Activated CD4-positive, alpha-beta T cell treated with anti-CD3 and anti-CD28 coated beads, Interleukin-2, Interleukin-4, amounts not matched to agents 100 ng/mL and 50 ng/mL, durations not matched to agents 16 hours and 8 hours (primary cell): ENCODE results near the gene DDX51.

Experiments
- DNase-seq: peaks from one replicate; pipeline ENCODE4 v3.0.0-alpha.2; 2020; ENCODE audit warnings: low spot score

Gene DDX51

DNA sequence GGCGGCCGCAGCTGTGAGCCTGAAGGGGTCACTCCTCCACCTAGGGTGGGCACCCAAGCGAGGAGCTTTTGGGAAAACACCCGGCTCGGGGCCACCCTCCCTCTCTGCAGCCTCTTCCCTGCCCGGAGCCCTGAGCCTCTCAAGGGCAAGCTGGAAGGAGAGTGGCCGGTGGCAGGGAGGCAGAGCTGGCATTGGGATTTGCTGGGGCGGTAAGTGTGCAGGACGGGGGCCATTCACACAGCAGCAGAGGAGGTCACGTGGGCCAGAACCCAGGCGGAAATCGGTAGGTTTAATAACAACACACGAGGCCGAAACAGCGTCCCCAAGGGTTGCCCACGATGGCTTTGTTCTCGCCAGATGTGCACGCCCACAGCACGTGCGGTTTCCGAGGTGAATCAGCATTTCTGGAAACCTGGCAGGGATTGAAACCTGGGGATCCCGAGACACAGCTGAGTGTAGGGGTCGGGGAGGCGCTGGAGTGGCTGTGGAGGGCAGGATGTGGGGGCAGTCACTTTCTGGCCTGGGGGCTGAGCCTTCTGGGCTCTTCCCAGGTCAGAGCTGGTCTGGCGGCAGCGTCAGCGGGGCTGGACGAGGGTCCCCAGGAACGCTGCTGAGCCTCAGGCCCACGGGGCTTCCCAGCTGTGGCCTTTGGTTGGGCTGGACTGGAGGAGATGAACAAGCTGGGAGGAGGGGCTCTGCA lies 23.6 kb upstream of the DDX51 start:
- DNase-seq: no peak

DNA sequence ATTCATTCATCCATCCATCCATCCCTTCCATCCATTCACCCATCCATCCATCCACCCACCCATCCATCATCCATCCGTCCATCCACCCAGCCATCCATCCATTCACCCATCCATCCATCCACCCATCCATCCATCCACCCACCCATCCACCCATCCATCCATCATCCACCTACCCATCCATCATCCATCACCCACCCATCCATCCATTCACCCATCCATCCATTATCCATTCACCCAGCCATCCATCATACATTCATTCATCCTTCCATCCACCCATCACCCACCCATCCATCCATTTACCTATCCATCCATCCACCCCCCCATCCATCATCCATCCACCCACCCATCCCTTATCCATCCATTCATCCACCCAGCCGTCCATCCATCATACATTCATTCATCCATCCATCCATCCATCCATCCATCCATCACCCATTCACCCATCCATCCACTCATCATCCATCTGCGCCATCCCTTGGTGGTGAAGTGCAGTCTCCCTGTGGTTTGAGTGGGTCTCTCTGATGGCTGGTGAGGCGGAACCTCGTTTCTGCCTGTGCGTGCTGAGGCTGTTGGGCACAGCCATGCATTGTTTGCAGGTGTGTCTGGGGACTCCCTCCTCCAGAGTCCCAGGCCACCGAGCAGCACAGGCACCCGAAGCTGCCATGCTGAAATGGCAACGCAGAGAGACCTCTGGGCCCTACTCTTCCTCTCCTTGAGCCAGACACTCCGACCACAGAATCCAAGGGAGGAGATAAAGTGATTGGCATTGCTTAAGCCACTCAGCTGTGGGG lies 22.9 kb upstream of the DDX51 start:
- DNase-seq: no peak

DNA sequence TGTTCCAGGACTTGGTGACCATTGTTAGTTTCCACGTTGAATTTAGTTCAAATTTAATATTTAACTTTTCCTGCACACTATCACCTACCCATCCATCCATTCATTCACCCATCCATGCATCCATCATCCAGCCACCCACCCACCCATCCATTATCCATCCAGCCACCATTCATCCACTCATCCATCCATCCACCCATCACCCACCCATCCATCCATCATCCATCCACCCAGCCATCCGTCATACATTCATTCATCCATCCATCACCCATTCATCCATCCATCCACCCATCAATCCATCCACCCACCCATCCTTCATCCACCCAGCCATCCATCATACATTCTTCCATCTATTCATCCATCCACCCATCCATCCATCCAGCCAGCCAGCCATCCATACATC lies 22.0 kb upstream of the DDX51 start:
- DNase-seq: no peak

DNA sequence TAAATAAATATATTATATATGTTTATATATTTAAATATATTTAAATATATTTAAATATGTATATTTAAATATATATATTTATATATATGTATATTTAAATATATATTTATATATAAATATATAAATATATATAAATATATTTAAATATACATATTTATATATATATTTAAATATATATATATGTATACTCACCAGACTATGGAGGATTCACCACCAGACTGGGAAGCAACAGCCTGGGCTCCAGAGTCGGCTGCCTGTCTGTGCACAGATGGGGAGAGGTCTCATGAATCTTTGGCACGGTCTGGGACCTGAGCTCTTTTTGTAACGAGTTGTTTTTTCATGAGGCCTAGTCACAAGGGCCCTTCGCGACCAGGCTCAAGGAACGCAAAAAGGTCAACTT lies 21.5 kb upstream of the DDX51 start:
- DNase-seq: no peak

DNA sequence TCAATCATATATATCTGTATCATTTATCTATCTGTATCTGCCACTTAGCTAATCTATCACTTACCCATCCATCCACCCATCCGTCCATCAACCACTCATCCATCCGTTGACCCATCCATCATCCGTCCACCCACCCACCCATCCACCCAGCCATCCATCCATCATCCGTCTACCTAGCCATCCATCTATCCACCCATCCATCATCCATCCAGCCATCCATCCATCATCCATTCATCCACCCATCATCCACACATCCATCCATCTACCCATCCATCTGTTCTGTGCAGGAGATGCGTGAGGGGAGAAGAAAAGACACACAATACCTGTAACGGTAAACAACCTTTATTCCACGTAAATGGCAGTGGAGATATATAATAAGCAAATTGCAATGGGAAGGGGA lies 20.3 kb upstream of the DDX51 start:
- no peak for DNase-seq

DNA sequence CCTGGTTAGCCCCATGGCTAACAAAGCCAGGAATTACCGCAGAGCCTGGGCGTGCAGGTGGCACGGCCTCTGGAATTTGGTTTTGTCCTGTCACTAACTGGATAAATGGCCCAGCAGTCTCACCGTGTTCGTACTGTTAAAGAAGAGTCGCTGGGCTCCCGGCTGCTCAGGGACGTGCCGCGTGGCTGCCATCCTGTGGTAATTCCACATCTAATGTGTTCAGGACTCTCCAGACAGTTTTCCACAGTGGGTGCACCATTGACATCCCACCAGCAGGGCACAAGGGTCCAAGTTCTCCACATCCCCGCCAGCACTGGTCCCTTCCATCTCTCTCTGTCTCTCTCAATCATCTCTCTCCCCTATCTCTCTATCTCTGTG lies 19.8 kb upstream of the DDX51 start:
- no peak for DNase-seq

DNA sequence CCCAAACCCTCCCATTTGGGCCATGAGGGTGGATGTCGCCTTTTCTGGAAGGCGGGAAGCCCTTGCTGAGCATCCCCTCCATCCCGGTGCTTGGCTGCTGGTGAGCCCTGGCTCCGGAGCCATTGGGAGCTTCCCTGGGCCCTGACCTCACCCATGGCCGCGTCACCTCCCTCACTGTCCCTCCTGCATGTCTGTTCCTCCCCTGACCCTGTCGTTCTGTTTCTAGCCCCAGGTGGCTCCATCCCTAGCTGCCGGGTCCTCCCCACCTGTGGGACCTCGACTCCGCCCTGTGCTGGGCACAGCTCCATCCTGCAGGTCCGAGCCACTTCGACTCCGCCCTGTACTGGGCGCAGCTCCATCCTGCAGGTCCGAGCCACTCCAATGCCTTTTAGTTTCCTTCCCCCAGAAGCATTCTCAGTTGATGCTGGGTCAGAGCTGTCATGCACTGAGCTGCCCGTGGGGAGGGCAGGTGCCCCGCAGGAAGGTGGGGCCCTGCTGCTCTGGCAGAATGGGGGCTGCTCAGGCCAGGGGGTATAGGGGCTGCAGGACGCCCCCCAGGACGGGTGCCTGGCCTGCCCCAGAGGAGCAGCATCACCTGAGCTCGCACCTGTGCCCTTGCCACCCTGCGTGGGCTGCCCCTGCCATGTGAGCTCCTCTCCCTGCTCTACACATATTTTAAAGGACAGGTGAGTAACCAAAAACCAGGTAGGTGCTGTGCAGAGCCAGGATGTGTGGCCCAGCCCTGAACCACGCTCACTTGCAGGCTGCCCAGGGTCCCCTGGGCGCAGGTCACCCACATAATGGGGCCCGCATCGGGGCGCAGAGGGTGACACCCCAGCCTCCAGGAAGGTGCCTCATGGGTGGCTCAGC lies 19.2 kb upstream of the DDX51 start:
- no peak for DNase-seq

DNA sequence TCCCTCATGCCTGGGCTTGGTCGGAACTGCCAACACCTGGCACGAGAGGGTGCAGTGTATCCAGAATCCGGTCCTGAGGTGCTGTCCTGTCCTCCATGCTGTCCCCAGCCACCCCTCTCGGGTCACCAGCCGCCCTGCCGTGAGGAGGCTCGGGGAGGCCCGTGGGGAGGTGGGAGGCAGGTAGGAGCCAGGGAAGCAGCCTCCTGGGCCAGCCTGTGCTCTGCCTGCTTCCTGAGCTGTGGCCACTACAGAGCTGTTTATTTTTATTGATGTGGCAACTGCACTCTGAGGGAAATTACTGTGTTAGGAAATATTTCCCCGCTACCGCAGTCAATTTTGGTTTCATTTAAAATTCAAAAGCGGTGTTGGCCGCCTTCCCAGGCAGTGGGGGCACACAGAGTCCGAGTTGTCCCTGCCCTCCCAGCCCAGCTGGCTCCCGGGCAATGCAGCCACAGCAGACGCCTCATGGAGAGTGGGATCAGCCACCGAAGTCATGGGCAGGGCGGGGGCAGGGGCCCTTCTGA lies 18.5 kb upstream of the DDX51 start:
- DNase-seq: no peak

DNA sequence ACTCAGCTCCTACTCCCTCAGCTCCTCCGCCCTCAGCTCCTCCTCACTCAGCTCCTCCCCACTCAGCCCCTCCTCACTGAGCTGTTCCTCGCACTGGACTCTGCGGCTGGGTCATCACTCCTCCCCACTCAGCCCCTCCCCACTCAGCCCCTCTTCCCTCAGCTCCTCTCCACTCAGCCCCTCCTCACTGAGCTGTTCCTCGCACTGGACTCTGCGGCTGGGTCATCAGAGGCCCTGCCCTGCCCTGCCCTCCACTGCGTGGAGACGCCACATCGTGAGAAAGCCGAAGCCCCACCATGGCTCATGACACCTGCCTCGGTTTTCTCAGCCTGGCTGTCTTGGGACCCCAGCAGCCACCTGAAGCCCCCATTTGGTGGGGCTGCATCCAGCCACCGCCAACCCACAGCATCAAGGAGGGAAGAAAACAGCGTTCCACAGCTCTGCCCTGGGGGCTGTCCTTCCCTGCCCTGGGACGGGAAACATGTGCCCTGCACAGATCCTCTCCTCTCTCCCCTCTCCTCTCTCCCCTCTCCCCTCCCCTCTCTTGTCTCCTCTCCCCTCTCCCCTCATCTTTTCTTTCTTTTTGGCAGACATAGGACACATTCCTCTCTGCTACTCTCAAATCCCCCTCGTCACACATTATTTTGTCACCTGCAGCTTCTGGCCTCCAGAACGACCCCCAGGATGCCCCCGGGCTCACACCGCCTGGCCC lies 17.8 kb upstream of the DDX51 start:
- no peak for DNase-seq

DNA sequence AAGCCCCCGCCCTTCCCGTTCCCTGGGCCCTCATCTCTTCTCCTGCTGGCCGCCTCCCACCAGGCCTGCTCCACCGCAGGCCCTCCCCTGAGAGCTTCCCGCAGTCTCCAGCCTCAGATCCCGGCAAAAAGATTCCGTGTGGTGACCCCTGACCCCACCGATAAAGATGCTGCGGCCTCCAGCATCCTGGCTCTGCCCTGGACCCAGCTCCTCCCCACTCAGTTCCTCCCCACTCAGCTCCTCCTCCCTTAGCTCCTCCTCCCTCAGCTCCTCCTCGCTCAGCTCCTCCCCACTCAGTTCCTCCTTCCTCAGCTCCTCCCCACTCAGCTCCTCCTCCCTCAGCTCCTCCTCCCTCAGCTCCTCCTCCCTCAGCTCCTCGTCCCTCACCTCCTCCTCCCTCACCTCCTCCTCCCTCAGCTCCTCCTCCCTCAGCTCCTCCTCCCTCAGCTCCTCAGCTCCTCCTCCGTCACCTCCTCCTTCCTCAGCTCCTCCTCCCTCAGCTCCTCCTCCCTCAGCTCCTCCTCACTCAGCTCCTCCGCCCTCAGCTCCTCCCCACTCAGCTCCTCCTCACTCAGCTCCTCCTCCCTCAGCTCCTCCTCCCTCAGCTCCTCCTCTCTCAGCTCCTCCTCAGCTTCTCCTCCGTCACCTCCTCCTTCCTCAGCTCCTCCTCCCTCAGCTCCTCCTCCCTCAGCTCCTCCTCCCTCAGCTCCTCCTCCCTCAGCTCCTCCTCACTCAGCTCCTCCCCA lies 17.1 kb upstream of the DDX51 start:
- no peak for DNase-seq

DNA sequence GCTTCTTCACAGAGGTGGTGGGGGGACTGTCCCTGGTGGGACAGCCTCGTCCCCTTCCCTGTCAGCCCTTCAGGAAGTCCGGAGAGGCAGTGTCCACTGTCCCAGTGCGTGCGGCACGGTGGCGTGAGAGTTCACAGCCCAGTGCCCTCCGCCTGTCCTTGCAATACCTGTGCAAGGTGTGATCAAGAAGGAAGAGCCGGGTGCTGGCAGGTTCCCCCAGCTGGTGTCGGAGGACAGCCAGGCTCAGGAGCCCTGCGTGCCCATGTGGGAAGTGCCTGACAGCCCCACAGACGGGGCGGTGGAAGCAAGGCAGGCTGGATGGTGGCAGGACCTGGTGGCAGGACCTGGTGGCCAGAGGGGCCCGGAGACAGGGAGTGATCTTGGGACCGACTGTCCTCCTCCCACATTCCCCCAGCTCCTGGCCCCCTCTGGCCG lies 16.5 kb upstream of the DDX51 start:
- DNase-seq: no peak

DNA sequence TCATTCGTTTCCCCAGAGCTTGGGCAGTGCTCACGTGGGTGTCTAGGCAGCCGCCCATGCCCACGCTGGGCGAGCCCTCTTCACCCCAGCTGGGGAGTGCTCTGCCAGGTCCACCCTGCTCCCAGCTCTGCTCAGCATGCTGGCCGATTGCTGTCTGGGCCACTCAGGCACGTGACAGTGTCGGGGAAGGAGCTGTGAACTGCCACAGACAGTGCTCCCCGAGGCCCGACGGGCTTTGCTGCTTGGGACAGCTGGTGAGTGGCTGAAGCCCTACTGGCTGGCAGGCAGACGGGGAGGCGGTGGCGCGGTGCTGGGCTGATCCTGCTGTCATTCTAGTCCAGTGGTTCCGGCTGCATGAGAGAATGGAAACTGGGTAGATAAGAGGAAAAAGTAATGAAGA lies 15.9 kb upstream of the DDX51 start:
- DNase-seq: no peak

DNA sequence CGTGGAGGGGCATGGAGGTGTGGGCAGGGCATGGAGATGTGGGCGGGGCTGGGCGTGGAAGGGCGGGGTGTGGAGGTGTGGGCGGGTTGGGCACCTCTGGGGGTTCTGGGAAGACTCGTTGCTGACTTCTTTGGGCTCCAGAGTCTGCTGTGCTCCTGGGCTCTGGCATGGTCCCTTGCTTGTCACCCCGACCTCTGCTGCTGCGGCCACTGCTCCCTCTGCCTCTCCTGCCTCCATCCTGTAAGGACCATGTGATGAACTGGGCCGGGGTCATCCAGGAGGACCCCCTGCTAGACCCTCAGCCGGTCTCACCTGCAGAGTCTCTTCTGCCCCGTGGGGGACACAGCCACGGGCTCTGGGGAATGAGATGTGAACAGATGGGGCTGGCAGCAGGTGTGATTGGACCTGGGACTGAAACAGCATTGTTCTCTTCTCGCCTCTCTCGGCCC lies 15.5 kb upstream of the DDX51 start:
- DNase-seq: no peak

DNA sequence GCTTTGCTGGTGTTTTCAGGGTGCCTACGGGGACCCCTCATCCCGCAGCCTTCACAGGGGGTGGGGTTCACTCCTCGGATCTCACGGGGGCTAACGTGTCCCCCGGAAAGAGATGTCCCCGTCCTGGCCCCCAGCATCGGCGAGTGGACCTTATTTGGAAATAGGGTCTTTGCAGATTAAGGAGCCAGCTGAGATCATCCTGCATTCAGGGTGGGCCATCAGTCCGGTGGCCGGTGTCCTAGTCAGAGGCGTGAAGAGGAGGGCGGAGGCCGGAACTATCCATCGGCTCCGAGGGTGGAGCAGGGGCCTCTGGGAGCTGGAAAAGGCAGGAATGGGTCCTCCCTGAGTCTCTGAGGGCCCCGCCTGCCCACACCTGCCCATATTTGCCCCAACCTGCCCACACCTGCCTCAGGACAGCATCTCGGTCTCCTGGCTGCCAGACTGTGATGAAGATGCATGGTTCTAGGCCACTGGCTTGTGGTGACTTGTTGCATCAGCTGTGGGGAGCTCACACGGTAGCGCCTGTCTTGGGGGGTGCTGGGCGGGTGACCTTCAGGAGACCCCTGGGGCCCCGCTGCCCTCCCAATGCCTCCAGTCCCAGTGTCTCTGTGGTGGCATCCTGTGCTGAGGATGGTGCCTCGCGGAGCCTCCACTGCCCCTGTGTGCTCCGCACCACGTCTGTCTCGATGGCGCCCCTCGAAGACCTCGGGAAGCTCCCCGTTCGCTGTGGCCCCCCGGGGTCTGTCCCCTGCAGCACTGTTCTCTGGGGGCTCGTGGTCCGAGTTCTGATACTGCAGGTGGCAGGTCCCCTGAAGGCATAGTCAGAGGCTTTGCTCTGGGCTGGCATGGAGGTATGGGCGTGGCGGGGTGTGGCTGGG lies 14.8 kb upstream of the DDX51 start:
- no peak for DNase-seq

DNA sequence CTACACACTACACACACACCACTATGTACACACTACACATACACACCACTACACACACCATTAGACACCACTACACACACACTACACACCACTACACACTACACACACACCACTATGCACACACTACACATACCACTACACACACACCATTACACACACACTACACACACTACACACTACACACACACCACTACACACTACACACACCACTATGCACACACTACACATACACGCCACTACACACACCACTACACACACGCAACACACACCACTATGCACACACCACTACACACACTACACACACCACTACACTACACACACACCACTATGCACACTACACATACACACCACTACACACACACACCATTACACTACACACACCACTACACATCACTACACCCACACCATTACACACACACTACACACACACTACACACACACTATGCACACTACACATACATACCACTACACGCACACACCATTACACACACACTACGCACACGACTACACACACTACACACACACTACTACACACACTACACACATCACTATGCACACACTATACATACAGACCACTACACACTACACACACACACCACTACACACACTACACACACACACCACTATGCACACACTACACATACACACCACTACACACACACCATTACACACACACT lies 13.8 kb upstream of the DDX51 start:
- DNase-seq: no peak

DNA sequence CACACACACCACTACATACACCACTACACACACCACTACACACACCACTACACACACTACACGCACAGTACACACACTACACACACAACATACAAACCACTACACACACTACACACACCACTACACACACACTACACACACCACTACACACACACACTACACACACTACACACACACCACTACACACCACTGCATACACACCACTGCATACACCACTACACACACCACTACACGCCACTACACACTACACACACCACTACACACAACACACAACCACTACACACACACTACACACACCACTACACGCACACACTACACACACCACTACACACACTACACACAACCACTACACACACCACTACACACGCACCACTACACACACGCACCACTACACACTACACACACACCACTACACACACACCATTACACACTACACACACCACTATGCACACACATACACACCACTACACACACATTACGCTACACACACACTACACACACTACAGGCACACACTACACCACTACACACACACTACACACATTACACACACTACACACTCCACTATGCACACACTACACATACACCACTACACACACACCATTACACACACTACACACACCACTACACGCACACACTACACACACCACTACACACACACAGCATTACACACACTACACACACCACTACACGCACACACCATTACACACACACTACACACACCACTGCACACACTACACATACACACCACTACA lies 12.6 kb upstream of the DDX51 start:
- DNase-seq: no peak

DNA sequence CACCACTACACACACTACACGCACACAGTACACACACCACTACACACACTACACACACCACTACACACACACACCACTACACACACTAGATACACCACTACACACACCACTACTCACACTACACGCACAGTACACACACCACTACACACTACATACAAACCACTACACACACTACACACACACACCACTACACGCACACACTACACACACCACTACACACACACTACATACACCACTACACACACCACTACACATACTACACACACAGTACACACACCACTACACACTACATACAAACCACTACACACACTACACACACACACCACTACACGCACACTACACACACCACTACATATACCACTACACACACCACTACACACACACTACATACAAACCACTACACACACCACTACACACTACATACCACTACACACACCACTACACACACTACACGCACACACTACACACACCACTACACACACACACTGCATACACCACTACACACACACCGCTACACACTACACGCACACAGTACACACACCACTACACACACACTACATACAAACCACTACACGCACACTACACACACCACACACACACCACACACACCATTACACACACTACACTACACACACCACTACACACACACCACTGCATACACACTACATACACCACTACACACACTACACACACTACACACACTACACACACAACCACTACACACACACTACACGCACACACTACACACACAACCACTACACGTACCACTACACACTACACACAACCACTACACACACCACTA lies 11.9 kb upstream of the DDX51 start:
- DNase-seq: no peak
